ENCODE data around the gene PCSK6.

- TF ChIP-seq CTCF (IDR thresholded peaks at IDR 0.05) (no peak), TCF7L2 (IDR thresholded peaks at IDR 0.05; ENCODE audit: low read depth, low read length) (no peak)
Observed at GRCh38 chr15:101337976-101338375, 151.5 kb downstream of the PCSK6 start.

All from Panc1 (cell line).